Islet precursor cell (in vitro differentiated cells): ENCODE data around the gene ITPK1.

ENCODE experiments used
- DNase-seq: peaks from one replicate; pipeline ENCODE4 v3.0.0-alpha.2; 2018

The ITPK1 gene

DNA sequence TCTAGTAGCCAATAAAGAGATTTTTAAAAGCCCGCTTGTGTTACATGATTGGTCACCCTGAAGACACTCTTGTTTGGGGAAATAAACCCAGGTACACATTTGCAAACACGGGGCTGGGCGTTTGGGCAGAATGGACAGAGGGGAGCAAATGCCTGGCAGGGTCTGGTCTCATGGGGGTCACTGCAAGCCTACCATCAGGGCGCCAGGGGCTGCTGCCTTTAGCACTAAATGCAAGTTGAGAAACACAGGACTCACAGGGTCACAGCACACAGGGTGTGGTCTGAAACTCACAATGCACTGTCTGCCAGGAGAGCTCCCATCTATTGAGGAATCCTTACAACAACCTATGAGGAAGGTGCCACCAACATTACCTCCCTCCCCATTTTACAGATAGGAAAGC lies 130.2 kb downstream of the ITPK1 start:
- DNase-seq, result no peak

DNA sequence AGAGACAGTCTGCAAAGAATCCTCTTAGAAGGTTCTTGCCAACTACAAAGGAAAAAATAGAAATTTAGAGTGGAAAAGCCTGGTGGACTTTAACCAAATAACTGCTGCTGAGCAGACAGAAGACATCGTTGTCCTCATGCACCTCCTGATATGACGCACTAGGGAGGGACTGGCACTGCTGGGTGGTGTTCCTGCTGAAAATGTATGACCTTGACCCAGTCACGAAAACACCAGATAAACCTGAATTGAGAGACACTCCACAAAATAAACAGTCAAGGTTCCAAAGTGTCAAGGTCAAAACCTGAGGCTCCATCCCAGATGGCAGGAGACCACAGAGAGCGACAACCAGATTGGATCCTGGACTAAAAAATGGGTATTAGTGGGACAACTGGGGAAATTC lies 130.8 kb downstream of the ITPK1 start:
- no peak for DNase-seq

DNA sequence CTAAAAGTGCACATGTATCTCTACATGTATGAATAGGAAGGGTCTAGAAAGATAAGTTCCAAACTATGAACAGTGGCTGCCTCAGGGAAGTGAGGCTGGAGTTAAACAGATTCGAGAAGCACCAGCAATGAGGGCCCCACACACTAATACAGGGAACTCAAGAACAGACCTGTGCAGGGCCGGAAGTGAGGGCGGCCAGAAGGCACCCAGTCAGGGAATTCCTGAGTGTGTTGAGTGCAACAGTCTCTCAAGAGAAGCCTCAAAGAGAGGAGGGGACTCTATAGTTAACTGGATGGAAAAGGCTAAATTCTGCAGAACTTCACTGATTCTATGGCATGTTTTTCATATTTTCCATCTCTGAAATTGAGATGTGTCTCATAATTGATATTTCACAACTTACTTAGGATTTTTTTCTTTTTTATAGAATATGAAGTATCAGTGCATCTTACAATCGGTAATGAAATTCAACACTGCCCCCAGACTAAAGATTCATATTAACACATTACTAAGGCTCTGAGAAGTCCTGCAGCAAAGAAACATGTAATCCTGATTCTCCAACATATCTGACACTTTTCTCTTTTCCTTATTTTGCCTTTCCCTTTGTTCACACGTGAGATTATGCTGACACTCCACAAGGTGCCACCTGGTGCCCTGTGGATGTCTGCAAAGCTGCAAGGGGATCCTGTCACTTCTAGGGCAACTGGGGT lies 131.5 kb downstream of the ITPK1 start:
- DNase-seq, result no peak

DNA sequence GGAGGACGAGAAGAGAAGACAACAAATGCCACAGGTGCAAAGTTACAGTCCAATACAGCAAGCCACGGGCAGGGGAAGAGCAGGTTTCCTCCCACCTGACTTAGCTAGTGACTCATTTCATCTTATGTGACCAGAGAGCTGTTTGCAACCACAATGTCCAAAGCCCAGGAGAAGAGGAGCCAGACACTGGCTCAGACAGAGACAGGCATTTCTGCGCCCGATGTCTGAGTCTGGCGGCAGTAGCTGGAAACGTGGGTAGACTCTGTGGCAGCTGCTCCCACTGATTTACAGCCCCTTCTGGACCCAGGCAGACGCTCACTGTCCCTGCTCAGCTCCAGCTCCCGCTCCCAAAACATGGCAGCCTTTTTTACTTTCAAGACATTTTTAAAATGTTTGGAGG lies 132.8 kb downstream of the ITPK1 start:
- no peak for DNase-seq

DNA sequence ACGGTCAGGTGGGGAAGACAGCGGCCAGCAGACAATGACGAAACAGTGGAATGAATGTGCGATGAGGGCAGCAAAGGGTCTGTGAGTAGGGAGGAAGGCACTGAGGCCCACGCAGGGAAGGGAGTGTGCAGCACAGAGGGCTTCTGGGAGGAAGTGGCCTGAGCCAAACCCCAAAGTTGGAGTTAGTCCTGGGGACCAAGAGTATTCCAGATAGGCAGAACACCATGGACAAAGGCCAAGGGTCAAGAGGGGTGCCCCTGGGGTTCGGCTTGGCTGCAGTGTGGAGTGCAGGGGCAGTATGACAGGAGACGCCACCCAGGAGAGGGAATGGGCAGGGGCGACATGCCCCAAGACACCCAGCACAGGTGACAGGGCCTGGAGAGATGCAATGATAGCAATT lies 134.0 kb downstream of the ITPK1 start:
- no peak for DNase-seq

DNA sequence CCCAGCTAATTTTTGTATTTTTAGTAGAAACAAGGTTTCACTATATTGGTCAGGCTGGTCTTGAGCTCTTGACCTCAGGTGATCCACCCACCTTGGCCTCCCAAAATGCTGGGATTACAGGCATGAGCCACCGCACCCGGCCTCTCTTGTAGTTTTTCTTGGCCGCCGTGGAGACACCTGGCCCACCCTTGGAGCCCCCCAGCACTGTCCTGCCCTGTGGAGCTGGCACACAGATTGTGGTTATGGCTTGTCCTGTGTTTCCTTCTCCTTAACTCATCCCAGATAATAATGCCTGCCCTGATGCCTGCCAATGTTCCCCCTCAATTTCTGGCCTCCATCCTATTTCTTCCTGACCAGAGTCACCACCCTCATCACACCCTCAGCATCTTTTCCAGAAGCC lies 134.9 kb downstream of the ITPK1 start:
- no peak for DNase-seq

DNA sequence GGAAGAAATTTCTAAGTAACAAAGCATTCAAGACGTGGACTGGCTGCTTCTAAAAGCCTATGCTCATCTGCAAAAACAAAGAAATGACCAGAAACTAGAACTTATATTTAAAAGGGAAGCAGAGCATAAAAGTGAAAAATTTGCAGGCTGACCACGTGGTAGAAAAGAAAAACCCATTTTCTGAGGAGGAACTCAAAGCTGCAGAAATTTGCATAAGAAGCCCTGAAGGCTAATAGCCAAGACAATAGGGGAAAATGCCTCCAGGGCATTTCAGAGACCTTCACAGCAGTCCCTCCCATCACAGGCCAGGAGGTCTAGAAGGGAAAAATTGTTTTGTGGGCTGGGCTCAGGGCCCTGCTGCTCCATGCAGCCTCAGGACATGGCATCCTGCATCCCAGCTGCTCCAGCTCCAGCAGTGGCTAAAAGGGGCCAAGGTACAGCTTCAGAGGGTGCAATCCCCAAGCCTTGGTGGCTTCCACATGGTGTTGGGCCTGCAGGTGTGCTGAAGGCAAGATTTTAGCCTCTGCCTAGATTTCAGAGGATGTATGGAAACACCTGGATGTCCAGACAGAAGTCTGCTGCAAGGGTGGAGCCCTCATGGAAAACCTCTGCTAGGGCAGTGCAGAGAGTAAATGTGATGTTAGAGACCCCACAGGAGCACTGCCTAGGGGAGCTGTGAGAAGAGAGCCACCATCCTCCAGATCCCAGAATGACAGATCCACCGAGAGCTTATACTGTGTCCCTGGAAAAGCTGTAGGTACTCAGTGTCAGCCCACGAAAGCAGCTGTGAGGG lies 137.3 kb downstream of the ITPK1 start:
- no peak for DNase-seq

DNA sequence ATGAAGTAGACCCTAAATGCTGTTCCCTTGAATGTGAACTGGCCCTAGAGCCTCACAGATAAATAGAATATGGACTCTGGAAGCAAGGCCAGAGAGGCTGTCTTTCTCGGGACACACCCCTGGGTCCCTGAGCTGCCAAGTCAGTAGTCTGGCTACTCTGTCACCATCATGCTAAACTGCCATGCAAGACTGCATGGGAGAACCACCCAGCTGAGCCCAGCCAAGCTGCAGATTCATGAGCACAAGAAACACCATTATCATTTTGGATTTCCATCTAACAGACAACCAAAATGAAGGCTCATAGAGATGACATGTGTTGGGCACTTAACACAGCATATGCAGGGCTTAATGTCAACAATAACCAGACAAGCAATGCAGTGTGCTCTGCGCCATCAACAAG lies 139.5 kb downstream of the ITPK1 start:
- DNase-seq, result no peak

DNA sequence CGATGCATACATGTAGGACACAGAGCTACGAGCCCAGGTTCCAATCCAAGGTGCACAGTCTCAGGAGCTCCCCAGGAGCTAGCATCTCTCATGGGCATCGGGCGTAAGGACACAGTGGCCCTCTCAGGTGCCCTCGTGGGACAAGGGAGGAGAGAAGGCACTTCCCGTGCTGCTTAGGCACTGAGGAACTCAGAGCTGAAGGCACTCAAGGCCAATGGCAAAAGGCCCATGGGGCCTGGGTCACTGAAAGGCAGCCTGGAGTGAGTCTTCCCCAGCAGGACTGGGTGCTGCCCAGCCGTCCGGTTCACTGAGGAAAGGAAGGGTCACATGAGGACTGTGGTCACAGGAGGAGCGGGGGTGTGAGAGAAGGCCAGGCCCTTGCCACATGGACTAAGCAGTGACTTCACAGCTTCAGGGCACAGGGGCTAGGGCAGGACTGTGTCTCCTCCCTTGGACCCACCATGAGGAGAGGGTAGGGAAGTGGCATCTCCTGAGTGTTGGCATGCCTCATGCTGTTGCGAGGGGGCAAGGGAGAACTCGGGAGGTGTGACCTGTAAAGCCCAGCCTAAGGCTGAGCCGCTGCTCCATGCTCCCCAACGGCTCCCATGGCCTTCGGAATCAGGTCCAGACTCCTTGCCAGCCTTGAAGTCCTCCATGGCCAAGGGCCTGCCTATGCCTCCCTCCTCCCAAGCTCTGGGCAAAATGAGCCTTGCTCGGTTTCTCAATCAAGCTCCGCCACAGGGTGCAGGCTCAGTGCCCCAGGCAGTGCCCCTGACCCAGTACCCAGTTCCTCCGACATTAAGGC lies 141.0 kb downstream of the ITPK1 start:
- DNase-seq, result no peak

DNA sequence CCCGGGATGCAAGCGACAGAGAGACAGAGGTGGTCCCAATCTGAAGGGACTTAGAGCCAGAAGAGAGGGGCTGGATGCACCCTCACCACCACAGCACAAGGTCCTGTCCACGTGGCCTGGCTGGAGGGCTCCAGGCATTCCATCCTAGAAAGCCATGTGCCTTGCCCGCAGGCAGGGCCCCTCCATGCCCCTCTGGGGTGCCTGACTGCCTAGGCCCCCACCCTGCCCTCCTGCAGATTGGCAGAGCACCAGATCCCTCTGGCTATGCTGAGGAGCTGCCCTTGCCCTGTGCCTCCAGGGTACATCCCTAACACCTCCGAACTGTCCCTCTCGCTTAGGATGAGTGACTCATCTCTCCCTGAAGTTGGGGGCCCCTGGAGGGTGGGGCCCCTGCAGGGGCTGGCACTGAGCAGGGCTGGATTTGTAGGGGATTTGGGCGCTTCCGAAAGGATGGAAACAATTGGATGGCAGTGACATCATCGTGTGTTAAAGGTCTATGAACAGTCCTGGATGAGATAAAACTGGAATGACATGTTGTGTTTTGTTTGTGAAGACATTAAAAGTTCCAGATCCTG lies 141.8 kb downstream of the ITPK1 start:
- DNase-seq, result no peak

DNA sequence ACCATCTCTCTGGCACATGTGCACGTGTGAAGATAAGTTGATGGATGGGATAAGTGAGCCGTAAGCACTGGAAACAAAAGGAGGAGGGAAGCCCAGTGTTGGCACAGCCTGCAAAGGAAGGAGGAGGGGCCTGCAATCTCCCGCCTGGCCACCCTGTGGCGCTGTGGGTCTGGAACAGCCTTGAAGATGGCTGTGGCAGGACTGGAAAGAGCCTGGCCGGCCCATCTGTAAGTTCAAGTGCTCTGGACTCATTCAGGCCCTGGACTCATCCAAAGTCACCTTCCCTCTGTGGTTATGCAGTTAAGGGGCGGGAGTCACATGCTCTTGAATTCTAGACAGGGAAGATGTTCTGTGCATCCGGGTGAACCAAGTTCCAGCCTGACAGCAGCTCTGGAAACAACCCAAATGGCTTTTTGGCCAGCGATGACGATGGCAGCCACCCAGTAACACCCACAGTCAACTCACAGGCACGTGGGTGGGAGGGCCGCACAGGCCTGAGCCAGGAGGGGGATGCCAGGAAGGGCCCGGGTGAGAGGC lies 142.4 kb downstream of the ITPK1 start:
- peak; percentile 81 for DNase-seq

DNA sequence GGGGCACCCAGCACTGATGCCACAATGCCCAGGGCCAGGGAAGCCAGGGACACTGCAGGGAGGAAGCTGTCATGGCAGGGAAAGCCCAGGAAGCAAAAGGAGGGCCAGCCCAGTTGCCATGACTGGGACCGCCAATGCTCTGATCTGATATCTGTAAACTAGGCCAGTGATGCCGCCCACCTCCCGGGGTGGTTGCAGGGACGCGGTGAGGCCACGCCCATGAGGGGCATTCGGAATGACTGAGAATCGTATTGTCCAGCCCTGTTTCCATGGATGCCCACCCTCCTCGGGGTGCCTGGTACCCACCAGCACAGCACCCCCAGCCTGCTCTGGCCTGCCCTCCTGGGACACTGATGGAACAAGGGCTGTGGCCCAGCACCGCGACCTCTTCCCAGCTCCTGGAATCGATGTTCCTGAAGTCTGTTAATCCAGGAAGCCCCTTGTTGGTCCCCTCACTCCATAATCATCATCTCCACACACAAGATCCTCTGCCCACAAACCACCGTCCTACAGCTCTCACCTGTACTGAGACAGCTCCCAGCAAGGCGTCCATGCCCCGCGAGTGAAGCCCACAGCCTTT lies 144.0 kb downstream of the ITPK1 start:
- no peak for DNase-seq

DNA sequence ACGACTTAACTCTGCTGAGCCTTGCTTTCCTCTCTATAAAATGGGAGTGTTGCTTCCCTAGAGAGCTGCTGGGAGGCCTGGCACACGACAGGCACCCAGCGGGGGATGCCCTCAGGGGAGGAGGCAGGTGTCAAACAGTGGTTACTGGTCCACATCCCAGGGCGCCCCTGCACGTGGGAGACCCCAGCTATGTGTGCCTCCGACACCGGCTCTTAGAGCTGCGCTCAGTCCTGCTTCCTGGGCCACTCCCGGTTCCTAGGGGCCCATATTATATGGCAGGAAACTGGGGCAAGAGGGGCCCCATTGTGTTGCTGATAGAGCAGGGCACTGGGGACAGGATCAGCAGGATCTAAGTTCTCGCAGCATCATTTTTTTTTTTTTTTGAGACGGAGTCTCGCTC lies 145.5 kb downstream of the ITPK1 start:
- no peak for DNase-seq

DNA sequence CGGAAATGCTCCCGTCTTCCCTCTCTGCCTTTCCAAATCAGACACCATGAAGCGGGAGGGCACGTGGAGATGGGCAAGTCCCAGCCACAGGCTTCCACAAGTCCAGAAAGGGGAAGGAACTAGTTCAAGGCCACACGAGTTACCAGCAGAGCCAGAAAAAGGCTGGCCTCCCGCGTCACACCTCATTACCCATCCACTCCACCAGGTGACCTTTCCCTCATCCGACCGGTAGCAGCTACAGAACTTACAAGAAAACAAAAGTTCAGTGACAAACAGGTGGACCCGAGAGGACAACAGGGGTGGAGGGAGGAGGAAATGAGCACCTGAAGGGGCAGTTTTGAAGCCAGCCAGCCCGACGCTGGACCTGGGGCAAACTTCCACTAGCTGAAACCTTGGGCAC lies 145.9 kb downstream of the ITPK1 start:
- no peak for DNase-seq

DNA sequence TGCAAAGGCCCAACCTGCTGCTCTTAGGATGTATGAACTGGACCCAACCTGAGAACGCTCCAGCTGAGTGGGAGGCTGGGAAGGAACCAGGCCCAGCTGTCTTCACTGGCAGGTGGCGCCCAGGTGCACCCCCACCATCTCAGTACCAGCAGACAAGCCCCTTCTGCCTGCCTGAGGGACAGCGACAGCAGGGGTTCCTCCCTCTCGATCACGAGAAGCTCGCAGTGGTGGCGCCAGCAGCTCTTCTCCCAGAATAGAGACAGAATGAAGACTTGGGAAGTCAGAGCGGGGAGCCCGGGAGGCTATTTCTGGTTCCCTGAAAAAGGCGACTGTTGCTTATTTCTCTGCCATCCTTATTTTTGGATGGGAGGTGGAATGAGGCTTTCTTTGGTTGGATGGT lies 146.3 kb downstream of the ITPK1 start:
- DNase-seq, result no peak

DNA sequence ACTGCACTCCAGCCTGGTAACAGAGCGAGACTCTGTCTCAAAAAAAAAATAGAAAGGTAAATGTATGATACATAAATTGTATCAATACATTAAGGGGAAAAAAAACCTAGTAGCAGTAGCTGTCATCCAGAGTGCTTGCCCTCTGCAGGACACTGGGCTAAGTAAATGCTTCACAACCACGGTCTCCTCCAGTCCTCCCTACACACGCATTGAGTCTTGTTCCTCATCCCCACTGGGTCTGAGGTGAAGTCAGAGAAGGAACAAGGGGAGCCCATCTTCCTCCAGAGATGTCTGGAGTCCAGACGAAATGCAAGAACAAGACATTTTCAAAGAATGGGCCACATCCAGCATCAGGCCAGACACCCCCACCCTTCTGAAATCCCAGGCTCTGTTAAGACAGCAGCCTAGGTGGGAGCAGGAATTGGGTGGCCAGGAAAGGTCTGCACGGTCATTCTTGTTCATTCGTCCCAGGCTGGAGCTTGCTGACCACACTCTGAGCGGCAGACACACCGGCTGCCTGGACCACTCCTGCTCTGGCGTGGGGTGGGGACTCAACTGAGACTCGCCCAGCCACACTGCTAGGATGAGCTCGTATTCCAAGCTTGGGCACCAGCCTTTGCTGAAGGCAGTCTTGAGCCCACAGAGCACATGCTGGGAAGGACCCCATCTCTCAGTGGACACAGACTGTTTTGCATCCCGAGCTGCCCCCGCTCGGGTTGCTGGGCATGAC lies 147.3 kb downstream of the ITPK1 start:
- DNase-seq, result no peak

DNA sequence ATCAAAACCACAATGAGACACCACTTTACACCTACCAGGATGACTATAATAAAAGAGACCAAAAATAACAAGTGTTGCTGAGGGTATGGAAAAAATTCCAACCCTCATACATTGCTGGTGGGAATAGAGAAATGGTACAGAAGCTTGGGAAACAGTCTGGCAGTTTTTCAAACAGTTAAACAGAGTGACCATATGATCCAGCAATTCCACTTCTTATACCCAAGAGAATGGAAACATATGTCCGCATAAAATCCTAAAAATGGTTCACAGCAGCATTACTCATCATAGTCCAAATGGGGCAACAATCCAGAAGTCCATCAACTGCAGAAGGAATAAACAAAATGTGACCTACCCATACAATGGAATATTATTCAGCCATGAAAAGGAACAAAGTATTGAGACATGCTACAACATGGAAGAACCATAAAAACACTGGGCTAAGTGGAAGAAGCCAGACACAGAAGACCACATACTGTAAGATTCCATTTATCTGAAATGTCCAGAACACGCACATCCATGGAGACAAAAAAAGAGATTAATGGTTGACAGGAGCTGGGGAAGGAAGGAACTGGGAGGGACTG lies 148.3 kb downstream of the ITPK1 start:
- no peak for DNase-seq

DNA sequence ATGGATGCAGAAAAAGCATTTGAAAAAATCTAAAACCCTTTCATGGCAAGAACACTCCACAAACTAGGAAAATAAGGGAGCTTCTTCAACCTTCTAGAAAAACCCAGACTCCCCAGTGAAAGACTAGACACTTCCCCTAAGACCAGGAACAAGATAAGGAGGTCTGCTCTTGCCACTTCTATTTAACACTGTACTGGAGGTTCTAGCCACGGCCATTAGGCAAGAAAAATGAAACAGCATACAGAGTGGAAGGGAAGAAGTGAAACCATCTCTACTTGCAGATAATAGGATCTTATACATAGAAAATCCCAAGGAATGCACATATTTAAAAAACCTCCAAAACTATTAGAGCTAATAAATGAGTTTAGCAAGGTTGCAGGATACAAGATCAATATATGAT lies 150.4 kb downstream of the ITPK1 start:
- no peak for DNase-seq

DNA sequence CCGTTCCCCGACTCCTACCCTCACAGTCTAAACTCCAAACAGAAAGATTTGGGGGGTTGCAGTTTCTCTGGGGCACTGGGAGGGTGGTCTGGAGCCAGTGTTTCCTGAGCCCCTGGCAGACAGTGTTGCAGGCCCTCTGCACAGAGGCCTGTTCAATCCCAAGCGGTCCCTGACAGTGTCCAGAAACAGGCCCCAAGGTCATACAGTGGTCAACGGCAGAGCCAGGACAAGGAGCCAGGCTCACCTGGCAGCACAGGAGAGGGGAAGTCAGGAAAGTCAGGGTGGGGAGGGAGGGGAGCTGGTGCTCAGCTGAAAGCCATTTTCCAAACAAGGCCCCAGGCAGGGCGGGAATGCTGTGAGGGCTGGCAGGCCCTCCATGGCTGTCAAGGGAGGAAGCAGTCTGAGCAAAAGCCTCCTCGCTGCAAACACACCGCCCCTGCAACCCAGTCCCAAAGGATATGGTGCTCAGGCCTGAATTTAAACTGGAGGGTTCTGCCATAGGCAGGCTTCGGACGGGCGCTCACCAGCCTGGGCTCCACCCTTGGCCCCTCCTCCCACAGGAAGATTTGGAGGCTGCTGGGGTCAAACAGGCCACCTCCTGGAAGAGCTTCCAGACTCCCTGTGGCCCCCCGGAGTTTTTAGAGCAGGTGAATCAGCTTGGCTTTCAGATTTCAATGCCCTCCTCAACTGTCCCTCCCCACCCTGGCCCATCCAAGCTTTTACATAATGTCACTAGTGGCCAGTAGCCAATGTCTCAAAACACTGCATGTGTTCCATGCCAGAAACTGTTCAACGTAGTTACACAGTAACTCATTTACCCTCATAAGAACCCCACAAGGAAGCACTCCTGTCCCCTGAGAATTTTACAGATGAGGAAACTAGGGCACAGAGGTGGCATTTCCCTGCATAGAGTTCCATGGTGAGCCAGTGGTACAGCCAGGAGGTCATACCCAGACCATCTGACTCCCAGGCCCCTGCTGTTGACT lies 151.3 kb downstream of the ITPK1 start:
- DNase-seq, result no peak
